ENCODE data around the gene TTC3. TPM values are rescaled to one million over a fixed set of nuclear protein-coding genes. Genes with fewer than 3 reads are reported as not detected.

TTC3 gene
- total RNA-seq, 1 experiment from 2014 or later: 71.5 TPM

DNA sequence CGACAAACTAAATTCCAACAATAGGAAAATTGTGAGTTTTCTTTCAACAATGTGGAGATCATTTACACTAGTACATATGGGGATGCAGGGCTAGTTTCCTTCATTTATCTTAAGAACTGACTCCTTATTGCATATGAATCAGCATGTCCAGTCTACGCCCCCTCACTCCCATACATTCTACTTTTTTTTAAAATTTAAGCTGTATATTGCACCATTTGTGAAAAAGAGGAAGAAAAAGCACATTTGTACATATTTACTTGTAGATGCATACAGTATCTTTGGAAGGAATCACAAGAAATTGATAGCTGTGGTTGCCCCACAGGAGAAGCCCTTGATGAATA lies 178.2 kb downstream of the TTC3 start:
- ChIA-PET CTCF (no interaction called here), RAD21 (ENCODE audit: low non-redundant PET in 1 of 2, low total read pairs in 2 of 2, uncharacterized antibody in 2 of 2, unreplicated experiment in 2 of 2) (no interaction called here), POLR2A (no interaction called here)
- TF ChIP-seq JUND (IDR thresholded peaks at IDR 0.05): no peak
- no peak for TF ChIP-seq RAD21 (IDR thresholded peaks at IDR 0.05; ENCODE audit: low read depth)
- no peak for TF ChIP-seq ELF1 (IDR thresholded peaks at IDR 0.05; ENCODE audit: borderline replicate concordance, low read depth)
- TF ChIP-seq, protein P1, sequence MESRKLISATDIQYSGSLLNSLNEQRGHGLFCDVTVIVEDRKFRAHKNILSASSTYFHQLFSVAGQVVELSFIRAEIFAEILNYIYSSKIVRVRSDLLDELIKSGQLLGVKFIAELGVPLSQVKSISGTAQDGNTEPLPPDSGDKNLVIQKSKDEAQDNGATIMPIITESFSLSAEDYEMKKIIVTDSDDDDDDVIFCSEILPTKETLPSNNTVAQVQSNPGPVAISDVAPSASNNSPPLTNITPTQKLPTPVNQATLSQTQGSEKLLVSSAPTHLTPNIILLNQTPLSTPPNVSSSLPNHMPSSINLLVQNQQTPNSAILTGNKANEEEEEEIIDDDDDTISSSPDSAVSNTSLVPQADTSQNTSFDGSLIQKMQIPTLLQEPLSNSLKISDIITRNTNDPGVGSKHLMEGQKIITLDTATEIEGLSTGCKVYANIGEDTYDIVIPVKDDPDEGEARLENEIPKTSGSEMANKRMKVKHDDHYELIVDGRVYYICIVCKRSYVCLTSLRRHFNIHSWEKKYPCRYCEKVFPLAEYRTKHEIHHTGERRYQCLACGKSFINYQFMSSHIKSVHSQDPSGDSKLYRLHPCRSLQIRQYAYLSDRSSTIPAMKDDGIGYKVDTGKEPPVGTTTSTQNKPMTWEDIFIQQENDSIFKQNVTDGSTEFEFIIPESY (IDR thresholded peaks at IDR 0.05; ENCODE audit: extremely low read depth, insufficient replicate concordance, low read length): no peak
- TF ChIP-seq EGR1 (IDR thresholded peaks at IDR 0.05; ENCODE audit: low read depth): no peak
- TF ChIP-seq TCF7L2 (IDR thresholded peaks at IDR 0.05; ENCODE audit: borderline replicate concordance, extremely low read depth, insufficient read depth, insufficient read length): no peak
- TF ChIP-seq SP1 (IDR thresholded peaks at IDR 0.05; ENCODE audit: low read depth): no peak
- TF ChIP-seq, protein P2, sequence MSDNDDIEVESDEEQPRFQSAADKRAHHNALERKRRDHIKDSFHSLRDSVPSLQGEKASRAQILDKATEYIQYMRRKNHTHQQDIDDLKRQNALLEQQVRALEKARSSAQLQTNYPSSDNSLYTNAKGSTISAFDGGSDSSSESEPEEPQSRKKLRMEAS (IDR thresholded peaks at IDR 0.05): no peak
- TF ChIP-seq EZH2phosphoT487 (IDR thresholded peaks at IDR 0.05; ENCODE audit: borderline replicate concordance): no peak
- TF ChIP-seq, protein P3, sequence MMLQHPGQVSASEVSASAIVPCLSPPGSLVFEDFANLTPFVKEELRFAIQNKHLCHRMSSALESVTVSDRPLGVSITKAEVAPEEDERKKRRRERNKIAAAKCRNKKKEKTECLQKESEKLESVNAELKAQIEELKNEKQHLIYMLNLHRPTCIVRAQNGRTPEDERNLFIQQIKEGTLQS (IDR thresholded peaks at IDR 0.05): no peak
- TF ChIP-seq EZH2 (IDR thresholded peaks at IDR 0.05): no peak
- TF ChIP-seq POLR2AphosphoS5 (IDR thresholded peaks at IDR 0.05; ENCODE audit: low read depth, low read length): no peak
- TF ChIP-seq POLR2A (IDR thresholded peaks at IDR 0.05; ENCODE audit: borderline replicate concordance, extremely low read depth, insufficient read depth, insufficient read length): no peak
- no peak for TF ChIP-seq CBX3 (IDR thresholded peaks at IDR 0.05; ENCODE audit: low read depth)
- TF ChIP-seq, protein P4, sequence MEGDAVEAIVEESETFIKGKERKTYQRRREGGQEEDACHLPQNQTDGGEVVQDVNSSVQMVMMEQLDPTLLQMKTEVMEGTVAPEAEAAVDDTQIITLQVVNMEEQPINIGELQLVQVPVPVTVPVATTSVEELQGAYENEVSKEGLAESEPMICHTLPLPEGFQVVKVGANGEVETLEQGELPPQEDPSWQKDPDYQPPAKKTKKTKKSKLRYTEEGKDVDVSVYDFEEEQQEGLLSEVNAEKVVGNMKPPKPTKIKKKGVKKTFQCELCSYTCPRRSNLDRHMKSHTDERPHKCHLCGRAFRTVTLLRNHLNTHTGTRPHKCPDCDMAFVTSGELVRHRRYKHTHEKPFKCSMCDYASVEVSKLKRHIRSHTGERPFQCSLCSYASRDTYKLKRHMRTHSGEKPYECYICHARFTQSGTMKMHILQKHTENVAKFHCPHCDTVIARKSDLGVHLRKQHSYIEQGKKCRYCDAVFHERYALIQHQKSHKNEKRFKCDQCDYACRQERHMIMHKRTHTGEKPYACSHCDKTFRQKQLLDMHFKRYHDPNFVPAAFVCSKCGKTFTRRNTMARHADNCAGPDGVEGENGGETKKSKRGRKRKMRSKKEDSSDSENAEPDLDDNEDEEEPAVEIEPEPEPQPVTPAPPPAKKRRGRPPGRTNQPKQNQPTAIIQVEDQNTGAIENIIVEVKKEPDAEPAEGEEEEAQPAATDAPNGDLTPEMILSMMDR (IDR thresholded peaks at IDR 0.05 in 2 of 3, conservative IDR thresholded peaks at IDR 0.05 in 1 of 3; ENCODE audit: borderline replicate concordance in 1 of 3, insufficient read depth in 1 of 3, low read depth in 2 of 3, low read length in 2 of 3): no peak
- TF ChIP-seq YY1 (IDR thresholded peaks at IDR 0.05; ENCODE audit: extremely low read depth, insufficient replicate concordance, low read depth, low read length): no peak
- TF ChIP-seq, protein P5, sequence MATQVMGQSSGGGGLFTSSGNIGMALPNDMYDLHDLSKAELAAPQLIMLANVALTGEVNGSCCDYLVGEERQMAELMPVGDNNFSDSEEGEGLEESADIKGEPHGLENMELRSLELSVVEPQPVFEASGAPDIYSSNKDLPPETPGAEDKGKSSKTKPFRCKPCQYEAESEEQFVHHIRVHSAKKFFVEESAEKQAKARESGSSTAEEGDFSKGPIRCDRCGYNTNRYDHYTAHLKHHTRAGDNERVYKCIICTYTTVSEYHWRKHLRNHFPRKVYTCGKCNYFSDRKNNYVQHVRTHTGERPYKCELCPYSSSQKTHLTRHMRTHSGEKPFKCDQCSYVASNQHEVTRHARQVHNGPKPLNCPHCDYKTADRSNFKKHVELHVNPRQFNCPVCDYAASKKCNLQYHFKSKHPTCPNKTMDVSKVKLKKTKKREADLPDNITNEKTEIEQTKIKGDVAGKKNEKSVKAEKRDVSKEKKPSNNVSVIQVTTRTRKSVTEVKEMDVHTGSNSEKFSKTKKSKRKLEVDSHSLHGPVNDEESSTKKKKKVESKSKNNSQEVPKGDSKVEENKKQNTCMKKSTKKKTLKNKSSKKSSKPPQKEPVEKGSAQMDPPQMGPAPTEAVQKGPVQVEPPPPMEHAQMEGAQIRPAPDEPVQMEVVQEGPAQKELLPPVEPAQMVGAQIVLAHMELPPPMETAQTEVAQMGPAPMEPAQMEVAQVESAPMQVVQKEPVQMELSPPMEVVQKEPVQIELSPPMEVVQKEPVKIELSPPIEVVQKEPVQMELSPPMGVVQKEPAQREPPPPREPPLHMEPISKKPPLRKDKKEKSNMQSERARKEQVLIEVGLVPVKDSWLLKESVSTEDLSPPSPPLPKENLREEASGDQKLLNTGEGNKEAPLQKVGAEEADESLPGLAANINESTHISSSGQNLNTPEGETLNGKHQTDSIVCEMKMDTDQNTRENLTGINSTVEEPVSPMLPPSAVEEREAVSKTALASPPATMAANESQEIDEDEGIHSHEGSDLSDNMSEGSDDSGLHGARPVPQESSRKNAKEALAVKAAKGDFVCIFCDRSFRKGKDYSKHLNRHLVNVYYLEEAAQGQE (IDR thresholded peaks at IDR 0.05; ENCODE audit: low read depth): no peak
- no peak for TF ChIP-seq SIN3A (IDR thresholded peaks at IDR 0.05; ENCODE audit: low read depth)
- Histone ChIP-seq H2AFZ (ENCODE audit: low read depth, low read length, poor library complexity, severe bottlenecking) (no peak overlapping the region), H3K4me1 (ENCODE audit: control insufficient read depth in 1 of 2, insufficient read depth in 2 of 2, low read length in 2 of 2) (no peaks in the 10 kb centered on the region), H3K36me3 (ENCODE audit: control insufficient read depth in 1 of 2, insufficient read depth in 2 of 2, low read length in 2 of 2) (no peaks in the 10 kb centered on the region), H3K9me3 (ENCODE audit: control insufficient read depth in 1 of 2, insufficient read depth in 1 of 2, low read depth in 1 of 2, low read length in 2 of 2) (no peaks in the 10 kb centered on the region), H3K27me3 (ENCODE audit: insufficient read depth, low read length) (no peaks in the 10 kb centered on the region), H4K20me1 (ENCODE audit: insufficient read depth) (no peaks in the 10 kb centered on the region), H3K27ac (ENCODE audit: low read depth, low read length) (no peak overlapping the region), H3K9me2 (ENCODE audit: insufficient read depth) (no peaks in the 10 kb centered on the region), H3K4me2 (ENCODE audit: low read length) (no peak overlapping the region), H3K79me2 (ENCODE audit: insufficient read depth, low read length) (peaks cover 83% of the 10 kb centered on the region), H3K4me3 (replicated peaks in 1 of 2; ENCODE audit: low read depth in 1 of 2, low read length in 2 of 2) (no peak overlapping the region), H3K9ac (ENCODE audit: low read length) (no peak overlapping the region)
- no peak for ATAC-seq
- no TSS peak for BruUV-seq (replicated peaks)
- no peak for DNase-seq (ENCODE audit: low read depth, low spot score)
- intact Hi-C loops (cut with micrococcal nuclease): no loop called here

Measured in HCT116 (cell line).